Ascending aorta (tissue), 2 donors: Measurements from ENCODE around the gene UBE4B. TPM values are rescaled to one million over a fixed set of nuclear protein-coding genes. Genes with fewer than 3 reads are reported as not detected.
"Not testable (repeated sequence)": the region's sequence is repeated elsewhere in the genome, so short reads cannot be mapped to it uniquely, and the experiment has no call there.

Experiments used
- DNase-seq, 2 donors: peaks; one replicate each; pipeline ENCODE4 v3.0.0-alpha.2; 2019; ENCODE audit warnings: low spot score in 2 of 2
- H3K27ac ChIP-seq, 2 donors: fragments of 200-600 bp; sonication (generic); one replicate each; pipeline ENCODE4 v1.5.1; 2016 to 2017; ENCODE audit warnings: mild to moderate bottlenecking in 1 of 2
- H3K27me3 ChIP-seq: fragments of 200-600 bp; sonication (generic); one replicate; pipeline ENCODE4 v1.5.1; 2017
- H3K36me3 ChIP-seq, 2 donors: fragments of 200-600 bp; sonication (generic); one replicate each; pipeline ENCODE4 v1.5.1; 2016
- H3K4me1 ChIP-seq, 2 donors: fragments of 200-600 bp; sonication (generic); one replicate each; pipeline ENCODE4 v1.5.1; 2016 to 2017; ENCODE audit warnings: mild to moderate bottlenecking in 1 of 2
- H3K4me3 ChIP-seq, 2 donors: fragments of 200-600 bp; sonication (generic); one replicate each; pipeline ENCODE4 v1.5.1; 2016 to 2017; ENCODE audit warnings: mild to moderate bottlenecking in 1 of 2
- H3K9me3 ChIP-seq, 2 donors: fragments of 200-600 bp; sonication (generic); one replicate each; pipeline ENCODE4 v1.5.1; 2016
- CTCF ChIP-seq, 3 experiments: fragments of 200-600 bp in 2 of 3; fragments of 450-650 bp in 1 of 3; sonication (generic) in 2 of 3; IDR thresholded peaks; one replicate each; pipeline ENCODE4 v1.5.1; 2016 to 2019; ENCODE audit warnings: antibody characterized with exemption in 3 of 3, mild to moderate bottlenecking in 1 of 3, moderate library complexity in 1 of 3
- intact Hi-C: fragments of 100-400 bp; cut with DNase I; formaldehyde crosslinking; loops from one replicate; pipeline ENCODE4 v1.15.1; 2023
- total RNA-seq: library from RNA; depleted of rRNA; stranded (reverse); fragments of >200 nt; gene quantifications from one replicate; pipeline ENCODE4 v1.1.0, GENCODE V29; 2016

Gene UBE4B
- total RNA-seq, 1 donor from 2014 or later = 35.2 TPM

- no peak for TF ChIP-seq CTCF (IDR thresholded peaks at IDR 0.05)
- intact Hi-C loops = loop anchor here (5.0 kb wide), 2 partner anchors 57 to 107 kb away; partner anchors contain the start of gene KIF1B
- Histone ChIP-seq H3K27ac (no peak overlapping the region), H3K9me3 (no peaks in the 10 kb centered on the region), H3K27me3 (no peaks in the 10 kb centered on the region), H3K36me3 (peaks cover 46 to 60% of the 10 kb centered on the region in 2 donors), H3K4me3 (no peak overlapping the region), H3K4me1 (peaks cover 5 to 29% of the 10 kb centered on the region in 2 donors)
- DNase-seq = no peak
Observed at GRCh38 chr1:10104834-10105233, 72.1 kb downstream of the UBE4B start.

- peak overlapping the region in 1 of 2 donors; percentile 94 for H3K27ac ChIP-seq
- H3K27me3 ChIP-seq = no peaks in the 10 kb centered on the region
- no peak overlapping the region for H3K4me3 ChIP-seq
- no peak for TF ChIP-seq CTCF (IDR thresholded peaks at IDR 0.05)
- no peaks in the 10 kb centered on the region for H3K9me3 ChIP-seq
- DNase-seq = no peak
- intact Hi-C loops = loop anchor here (5.0 kb wide), 2 partner anchors 57 to 107 kb away; partner anchors contain the start of gene KIF1B
- peaks cover 46 to 55% of the 10 kb centered on the region in 2 donors for H3K36me3 ChIP-seq
- H3K4me1 ChIP-seq = peaks cover 5 to 31% of the 10 kb centered on the region in 2 donors
Observed at GRCh38 chr1:10105484-10105883, 72.7 kb downstream of the UBE4B start.

GRCh38 chr1:10106241-10106640 lies 73.5 kb downstream of the UBE4B start:
- intact Hi-C loops = loop anchor here (5.0 kb wide), 2 partner anchors 56 to 106 kb away; partner anchors contain the start of gene KIF1B
- peaks cover 5 to 31% of the 10 kb centered on the region in 2 donors for H3K4me1 ChIP-seq
- no peak overlapping the region for H3K4me3 ChIP-seq
- no peaks in the 10 kb centered on the region for H3K27me3 ChIP-seq
- peaks cover 42 to 52% of the 10 kb centered on the region in 2 donors for H3K36me3 ChIP-seq
- no peak for TF ChIP-seq CTCF (IDR thresholded peaks at IDR 0.05)
- H3K27ac ChIP-seq = peak overlapping the region; percentile 83 to 94
- no peaks in the 10 kb centered on the region for H3K9me3 ChIP-seq
- DNase-seq = no peak

- intact Hi-C loops = loop anchor here (5.0 kb wide), 2 partner anchors 55 to 105 kb away; partner anchors contain the start of gene KIF1B
- Histone ChIP-seq H3K9me3 (no peaks in the 10 kb centered on the region), H3K4me1 (peaks cover 5 to 31% of the 10 kb centered on the region in 2 donors), H3K4me3 (no peak overlapping the region), H3K36me3 (peaks cover 42 to 50% of the 10 kb centered on the region in 2 donors), H3K27ac (peak overlapping the region; percentile 83 to 94), H3K27me3 (no peaks in the 10 kb centered on the region)
- TF ChIP-seq CTCF (IDR thresholded peaks at IDR 0.05) = no peak
- DNase-seq = no peak
Observed at GRCh38 chr1:10106756-10107475, 74.2 kb downstream of the UBE4B start.

GRCh38 chr1:10107476-10107847 lies 74.7 kb downstream of the UBE4B start:
- not testable (repeated sequence) for H3K9me3 ChIP-seq, H3K4me3 ChIP-seq, H3K27me3 ChIP-seq
- intact Hi-C loops = loop anchor here (5.0 kb wide), 2 partner anchors 55 to 105 kb away; partner anchors contain the start of gene KIF1B
- peaks cover 42 to 47% of the 10 kb centered on the region in 2 donors for H3K36me3 ChIP-seq
- peak overlapping the region; percentile 83 to 94 for H3K27ac ChIP-seq
- H3K4me1 ChIP-seq = peaks cover 5 to 31% of the 10 kb centered on the region in 2 donors
- peak in 1 of 2 donors; percentile 72 for DNase-seq

GRCh38 chr1:10108134-10108663 lies 75.4 kb downstream of the UBE4B start:
- Histone ChIP-seq H3K4me3 (peak overlapping the region in 1 of 2 donors; percentile 40), H3K27me3 (no peaks in the 10 kb centered on the region), H3K36me3 (peaks cover 35 to 40% of the 10 kb centered on the region in 2 donors), H3K4me1 (peaks cover 5 to 31% of the 10 kb centered on the region in 2 donors), H3K9me3 (no peaks in the 10 kb centered on the region), H3K27ac (peak overlapping the region; percentile 83 to 94)
- intact Hi-C loops = loop anchor here (1.0 to 5.0 kb wide), 4 partner anchors 15 to 104 kb away; partner anchors contain the start of gene KIF1B
- TF ChIP-seq CTCF (IDR thresholded peaks at IDR 0.05) = no peak
- DNase-seq = peak in 1 of 2 donors; percentile 77
